GM23338 (cell line): ENCODE results near the gene CTDSP1. TPM values are rescaled to one million over a fixed set of nuclear protein-coding genes. Genes with fewer than 3 reads are reported as not detected.

ENCODE experiments used
- ATAC-seq: fragments of 200-7000 bp; cut with Tn5 transposase; 3 replicates; pipeline ENCODE4 v1.9.1; 2020
- DNase-seq: peaks from one replicate; pipeline ENCODE4 v3.0.0-alpha.2; 2015; ENCODE audit warnings: low spot score
- H2AFZ ChIP-seq: fragments of 200-600 bp; sonication (generic); 2 replicates; pipeline ENCODE4 v1.8.0; 2016; ENCODE audit warnings: antibody characterized with exemption, mild to moderate bottlenecking, moderate library complexity
- H3F3A ChIP-seq: fragments of 200-600 bp; sonication (generic); replicated peaks from 2 replicates; pipeline ENCODE4 v1.8.0; 2017; ENCODE audit warnings: antibody characterized with exemption, mixed run types, low read depth
- H3K27ac ChIP-seq: fragments of 200-600 bp; sonication (generic); 2 replicates; pipeline ENCODE4 v1.6.1; 2016; ENCODE audit warnings: low read depth
- H3K27me3 ChIP-seq: fragments of 200-600 bp; sonication (generic); 2 replicates; pipeline ENCODE4 v1.8.0; 2016; ENCODE audit warnings: mild to moderate bottlenecking, mixed run types, moderate library complexity; ENCODE audit not compliant: insufficient read depth
- H3K36me3 ChIP-seq: fragments of 200-600 bp; sonication (generic); 2 replicates; pipeline ENCODE4 v1.8.0; 2016; ENCODE audit warnings: mild to moderate bottlenecking; ENCODE audit not compliant: insufficient read depth
- H3K4me1 ChIP-seq: fragments of 200-600 bp; sonication (generic); 2 replicates; pipeline ENCODE4 v1.8.0; 2016; ENCODE audit warnings: mild to moderate bottlenecking, moderate library complexity; ENCODE audit not compliant: insufficient read depth
- H3K4me2 ChIP-seq: fragments of 200-600 bp; sonication (generic); 2 replicates; pipeline ENCODE4 v1.7.1; 2017; ENCODE audit warnings: mixed run types
- H3K4me3 ChIP-seq: fragments of 200-600 bp; sonication (generic); 2 replicates; pipeline ENCODE4 v1.6.1; 2016; ENCODE audit warnings: mixed run types
- H3K79me2 ChIP-seq: fragments of 200-600 bp; sonication (generic); replicated peaks from 2 replicates; pipeline ENCODE4 v1.8.0; 2017; ENCODE audit warnings: mild to moderate bottlenecking; ENCODE audit not compliant: insufficient read depth
- H3K9me2 ChIP-seq: fragments of 200-600 bp; sonication (generic); 2 replicates; pipeline ENCODE4 v1.8.0; 2017; ENCODE audit not compliant: insufficient read depth
- H4K20me1 ChIP-seq: fragments of 200-600 bp; sonication (generic); replicated peaks from 2 replicates; pipeline ENCODE4 v1.8.0; 2017; ENCODE audit warnings: mild to moderate bottlenecking; ENCODE audit not compliant: insufficient read depth
- H3K27ac Mint-ChIP-seq: 2 replicates; pipeline ENCODE4 v1.8.0; 2020; ENCODE audit warnings: inconsistent platforms, mild to moderate bottlenecking, moderate library complexity, mixed read lengths
- H3K27me3 Mint-ChIP-seq: 3 replicates; pipeline ENCODE4 v1.8.0; 2022; ENCODE audit warnings: low read depth, mild to moderate bottlenecking, moderate library complexity, mixed read lengths, inconsistent platforms; ENCODE audit not compliant: insufficient read depth, poor library complexity
- H3K36me3 Mint-ChIP-seq: 3 replicates; pipeline ENCODE4 v1.8.0; 2021; ENCODE audit warnings: low read depth, mild to moderate bottlenecking, inconsistent platforms, moderate library complexity, mixed read lengths
- H3K4me1 Mint-ChIP-seq: 3 replicates; pipeline ENCODE4 v1.8.0; 2020; ENCODE audit warnings: mild to moderate bottlenecking, inconsistent platforms, mixed read lengths
- H3K4me3 Mint-ChIP-seq: 3 replicates; pipeline ENCODE4 v1.8.0; 2021; ENCODE audit warnings: moderate library complexity, mild to moderate bottlenecking, inconsistent platforms, mixed read lengths
- H3K9me3 Mint-ChIP-seq: 3 replicates; pipeline ENCODE4 v1.8.0; 2020; ENCODE audit warnings: moderate library complexity, mild to moderate bottlenecking, inconsistent platforms, mixed read lengths
- CREB1 ChIP-seq: fragments of 250-450 bp; sonication (Bioruptor Pico); IDR thresholded peaks from 2 replicates; pipeline ENCODE4 v1.5.0; 2020; ENCODE audit warnings: low read depth, mild to moderate bottlenecking, moderate library complexity
- REST ChIP-seq: IDR thresholded peaks from one replicate; pipeline ENCODE4 v1.6.1; 2018; ENCODE audit warnings: antibody characterized with exemption; ENCODE audit not compliant: unreplicated experiment
- ZNF114 ChIP-seq: fragments of 250-450 bp; sonication (Bioruptor Pico); IDR thresholded peaks from 2 replicates; pipeline ENCODE4 v1.5.0; 2020; ENCODE audit warnings: mild to moderate bottlenecking, moderate library complexity
- polyA plus RNA-seq: library from polyadenylated mRNA; unstranded; fragments of >200 nt; fragmentation: Nextera tagmentation; extraction: Ambion mirVana; gene quantifications from 2 replicates; pipeline ENCODE4 v1.2.1, GENCODE V29; 2016
- total RNA-seq: library from RNA; depleted of rRNA; stranded (reverse); fragments of >200 nt; shearing (Covaris generic); gene quantifications from 2 replicates; pipeline ENCODE4 v1.2.3, GENCODE V29; 2014
- TF ChIP-seq, protein P1 (sequence below): fragments of 250-450 bp; sonication (Bioruptor Pico); IDR thresholded peaks from 2 replicates; pipeline ENCODE4 v1.5.0; 2020; ENCODE audit warnings: mild to moderate bottlenecking, moderate library complexity

The CTDSP1 gene
- total and polyA plus RNA-seq, 2 experiments from 2014 or later = 6.7 to 21.8 TPM

GRCh38 chr2:218354850-218355443 lies 44.7 kb upstream of the CTDSP1 start:
- H3K4me3 Mint-ChIP-seq = no peak overlapping the region
- ATAC-seq (no peak), DNase-seq (no peak)
- H3K36me3 Mint-ChIP-seq = peaks cover 8% of the 10 kb centered on the region; the same call in 2 of the 3 replicates
- H4K20me1 ChIP-seq = no peaks in the 10 kb centered on the region
- no peak overlapping the region for H2AFZ ChIP-seq
- peaks cover 14% of the 10 kb centered on the region; the same call in 2 of the 3 replicates for H3K4me1 Mint-ChIP-seq
- H3K4me3 ChIP-seq = no peak overlapping the region
- no peaks in the 10 kb centered on the region for H3K27me3 ChIP-seq
- TF ChIP-seq REST (no peak), ZNF114 (CRISPR knock-in tag) (no peak), CREB1 (CRISPR knock-in tag) (no peak)
- TF ChIP-seq, protein P1, sequence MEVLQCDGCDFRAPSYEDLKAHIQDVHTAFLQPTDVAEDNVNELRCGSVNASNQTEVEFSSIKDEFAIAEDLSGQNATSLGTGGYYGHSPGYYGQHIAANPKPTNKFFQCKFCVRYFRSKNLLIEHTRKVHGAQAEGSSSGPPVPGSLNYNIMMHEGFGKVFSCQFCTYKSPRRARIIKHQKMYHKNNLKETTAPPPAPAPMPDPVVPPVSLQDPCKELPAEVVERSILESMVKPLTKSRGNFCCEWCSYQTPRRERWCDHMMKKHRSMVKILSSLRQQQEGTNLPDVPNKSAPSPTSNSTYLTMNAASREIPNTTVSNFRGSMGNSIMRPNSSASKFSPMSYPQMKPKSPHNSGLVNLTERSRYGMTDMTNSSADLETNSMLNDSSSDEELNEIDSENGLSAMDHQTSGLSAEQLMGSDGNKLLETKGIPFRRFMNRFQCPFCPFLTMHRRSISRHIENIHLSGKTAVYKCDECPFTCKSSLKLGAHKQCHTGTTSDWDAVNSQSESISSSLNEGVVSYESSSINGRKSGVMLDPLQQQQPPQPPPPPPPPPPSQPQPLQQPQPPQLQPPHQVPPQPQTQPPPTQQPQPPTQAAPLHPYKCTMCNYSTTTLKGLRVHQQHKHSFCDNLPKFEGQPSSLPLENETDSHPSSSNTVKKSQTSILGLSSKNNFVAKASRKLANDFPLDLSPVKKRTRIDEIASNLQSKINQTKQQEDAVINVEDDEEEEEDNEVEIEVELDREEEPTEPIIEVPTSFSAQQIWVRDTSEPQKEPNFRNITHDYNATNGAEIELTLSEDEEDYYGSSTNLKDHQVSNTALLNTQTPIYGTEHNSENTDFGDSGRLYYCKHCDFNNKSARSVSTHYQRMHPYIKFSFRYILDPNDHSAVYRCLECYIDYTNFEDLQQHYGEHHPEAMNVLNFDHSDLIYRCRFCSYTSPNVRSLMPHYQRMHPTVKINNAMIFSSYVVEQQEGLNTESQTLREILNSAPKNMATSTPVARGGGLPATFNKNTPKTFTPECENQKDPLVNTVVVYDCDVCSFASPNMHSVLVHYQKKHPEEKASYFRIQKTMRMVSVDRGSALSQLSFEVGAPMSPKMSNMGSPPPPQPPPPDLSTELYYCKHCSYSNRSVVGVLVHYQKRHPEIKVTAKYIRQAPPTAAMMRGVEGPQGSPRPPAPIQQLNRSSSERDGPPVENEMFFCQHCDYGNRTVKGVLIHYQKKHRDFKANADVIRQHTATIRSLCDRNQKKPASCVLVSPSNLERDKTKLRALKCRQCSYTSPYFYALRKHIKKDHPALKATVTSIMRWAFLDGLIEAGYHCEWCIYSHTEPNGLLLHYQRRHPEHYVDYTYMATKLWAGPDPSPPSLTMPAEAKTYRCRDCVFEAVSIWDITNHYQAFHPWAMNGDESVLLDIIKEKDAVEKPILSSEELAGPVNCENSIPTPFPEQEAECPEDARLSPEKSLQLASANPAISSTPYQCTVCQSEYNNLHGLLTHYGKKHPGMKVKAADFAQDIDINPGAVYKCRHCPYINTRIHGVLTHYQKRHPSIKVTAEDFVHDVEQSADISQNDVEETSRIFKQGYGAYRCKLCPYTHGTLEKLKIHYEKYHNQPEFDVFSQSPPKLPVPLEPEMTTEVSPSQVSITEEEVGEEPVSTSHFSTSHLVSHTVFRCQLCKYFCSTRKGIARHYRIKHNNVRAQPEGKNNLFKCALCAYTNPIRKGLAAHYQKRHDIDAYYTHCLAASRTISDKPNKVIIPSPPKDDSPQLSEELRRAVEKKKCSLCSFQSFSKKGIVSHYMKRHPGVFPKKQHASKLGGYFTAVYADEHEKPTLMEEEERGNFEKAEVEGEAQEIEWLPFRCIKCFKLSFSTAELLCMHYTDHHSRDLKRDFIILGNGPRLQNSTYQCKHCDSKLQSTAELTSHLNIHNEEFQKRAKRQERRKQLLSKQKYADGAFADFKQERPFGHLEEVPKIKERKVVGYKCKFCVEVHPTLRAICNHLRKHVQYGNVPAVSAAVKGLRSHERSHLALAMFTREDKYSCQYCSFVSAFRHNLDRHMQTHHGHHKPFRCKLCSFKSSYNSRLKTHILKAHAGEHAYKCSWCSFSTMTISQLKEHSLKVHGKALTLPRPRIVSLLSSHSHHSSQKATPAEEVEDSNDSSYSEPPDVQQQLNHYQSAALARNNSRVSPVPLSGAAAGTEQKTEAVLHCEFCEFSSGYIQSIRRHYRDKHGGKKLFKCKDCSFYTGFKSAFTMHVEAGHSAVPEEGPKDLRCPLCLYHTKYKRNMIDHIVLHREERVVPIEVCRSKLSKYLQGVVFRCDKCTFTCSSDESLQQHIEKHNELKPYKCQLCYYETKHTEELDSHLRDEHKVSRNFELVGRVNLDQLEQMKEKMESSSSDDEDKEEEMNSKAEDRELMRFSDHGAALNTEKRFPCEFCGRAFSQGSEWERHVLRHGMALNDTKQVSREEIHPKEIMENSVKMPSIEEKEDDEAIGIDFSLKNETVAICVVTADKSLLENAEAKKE (CRISPR knock-in tag) = no peak
- H3F3A ChIP-seq = no peaks in the 10 kb centered on the region
- peaks cover 20% of the 10 kb centered on the region for H3K9me3 Mint-ChIP-seq
- H3K4me1 ChIP-seq = no peaks in the 10 kb centered on the region
- H3K9me2 ChIP-seq = no peaks in the 10 kb centered on the region
- H3K36me3 ChIP-seq = no peaks in the 10 kb centered on the region
- no peak overlapping the region for H3K4me2 ChIP-seq
- no peak overlapping the region for H3K27ac Mint-ChIP-seq
- no peaks in the 10 kb centered on the region for H3K79me2 ChIP-seq
- H3K27ac ChIP-seq = no peak overlapping the region
- H3K27me3 Mint-ChIP-seq = peaks cover 12% of the 10 kb centered on the region
